ENCODE results near the gene DNAAF2.

DNAAF2 gene

GRCh38 chr14:49598485-49599300 lies 36.4 kb downstream of the DNAAF2 start, which contains the start of gene LRR1:
Gene LRR1 (plus strand): TSS chr14:49598940. CDS start chr14:49599021, 81 bp downstream.
- POLR2A ChIA-PET, result interaction anchor here (0.7 to 1.7 kb wide), 4 partner anchors 12 to 264 kb away, joined by 5 to 11 read pairs (median 8); partner anchors contain the start of genes MGAT2, RPL36AL and RPS29
- DNase-seq (ENCODE audit: extremely low spot score), result peak; percentile 82
- TF ChIP-seq CTCF (IDR thresholded peaks at IDR 0.05; ENCODE audit: control extremely low read depth, extremely low read depth, low read depth, missing control alignments), result no peak
- CTCF ChIA-PET, result interaction anchor here (0.6 to 3.1 kb wide), 8 partner anchors 9 to 263 kb away, joined by 3 to 44 read pairs (median 3); partner anchors contain the start of genes DNAAF2, MGAT2, NEMF and RPL36AL

GRCh38 chr14:49598189-49598484 lies 36.9 kb downstream of the DNAAF2 start:
- DNase-seq (ENCODE audit: extremely low spot score), result no peak
- TF ChIP-seq CTCF (IDR thresholded peaks at IDR 0.05; ENCODE audit: control extremely low read depth, extremely low read depth, low read depth, missing control alignments), result no peak
- ChIA-PET CTCF (interaction anchor here (0.9 to 3.1 kb wide), 3 partner anchors 12 to 136 kb away, joined by 3 to 44 read pairs (median 9); partner anchors contain the start of genes MGAT2, RPL36AL and RPS29), POLR2A (interaction anchor here (1.0 to 1.7 kb wide), 3 partner anchors 12 to 265 kb away, joined by 6 to 11 read pairs (median 11); partner anchors contain the start of genes MGAT2, RPL36AL and RPS29)

GRCh38 chr14:49594347-49595091 lies 40.5 kb downstream of the DNAAF2 start:
- POLR2A ChIA-PET, result interaction anchor here (1.4 kb wide), 1 partner anchor 9 kb away, joined by 8 read pairs; the partner anchor contains the start of gene RPS29
- DNase-seq (ENCODE audit: extremely low spot score), result peak; percentile 41
- CTCF ChIA-PET, result interaction anchor here (1.5 to 2.5 kb wide), 3 partner anchors 8 to 258 kb away, joined by 4 to 26 read pairs (median 6); partner anchors contain the start of genes NEMF and RPS29
- no peak for TF ChIP-seq CTCF (IDR thresholded peaks at IDR 0.05; ENCODE audit: control extremely low read depth, extremely low read depth, low read depth, missing control alignments)

GRCh38 chr14:49593016-49593415 lies 42.0 kb downstream of the DNAAF2 start:
- no peak for TF ChIP-seq CTCF (IDR thresholded peaks at IDR 0.05; ENCODE audit: control extremely low read depth, extremely low read depth, low read depth, missing control alignments)
- ChIA-PET POLR2A (no interaction called here), CTCF (no interaction called here)
- no peak for DNase-seq (ENCODE audit: extremely low spot score)

- TF ChIP-seq CTCF (IDR thresholded peaks at IDR 0.05; ENCODE audit: control extremely low read depth, extremely low read depth, low read depth, missing control alignments), result no peak
- POLR2A ChIA-PET, result no interaction called here
- no peak for DNase-seq (ENCODE audit: extremely low spot score)
- CTCF ChIA-PET, result interaction anchor here (0.9 kb wide), 1 partner anchor 10 kb away, joined by 3 read pairs; the partner anchor contains the start of gene LRR1
Observed at GRCh38 chr14:49589387-49589786, 45.7 kb downstream of the DNAAF2 start.

Measured in GM10248 (cell line).